A549 (cell line): ENCODE measurements around the gene PYGB.

Experiments
- CBX8 ChIP-seq: fragments of 200-600 bp; sonication (generic); IDR thresholded peaks from 2 replicates; pipeline ENCODE4 v1.6.1; 2016
- EP300 ChIP-seq, 2 experiments: fragments of >200 bp; sonication (Bioruptor Twin); formaldehyde crosslinking; IDR thresholded peaks; 2 replicates in 1 of 2; 3 replicates in 1 of 2; pipeline ENCODE4 v1.6.1; 2016 to 2017
- ESRRA ChIP-seq: fragments of 150-350 bp; IDR thresholded peaks from 2 replicates; pipeline ENCODE4 v1.6.1; 2014; ENCODE audit warnings: mild to moderate bottlenecking, low read length, borderline replicate concordance
- JUN ChIP-seq, 2 experiments: fragments of >200 bp; sonication (Bioruptor Twin); formaldehyde crosslinking; IDR thresholded peaks; 2 replicates in 1 of 2; 3 replicates in 1 of 2; pipeline ENCODE4 v1.6.1; 2016 to 2017
- KDM1A ChIP-seq: fragments of 200-600 bp; sonication (generic); IDR thresholded peaks from 2 replicates; pipeline ENCODE4 v1.6.1; 2016; ENCODE audit warnings: low read depth, mild to moderate bottlenecking
- PHF8 ChIP-seq: fragments of 200-600 bp; sonication (generic); IDR thresholded peaks from 2 replicates; pipeline ENCODE4 v1.6.1; 2016; ENCODE audit warnings: low read depth, mild to moderate bottlenecking, antibody characterized with exemption, moderate library complexity, borderline replicate concordance
- POLR2A ChIP-seq: IDR thresholded peaks from 2 replicates; pipeline ENCODE4 v1.6.1; 2012; ENCODE audit warnings: mild to moderate bottlenecking, low read length
- RAD21 ChIP-seq, 2 experiments: fragments of >200 bp in 1 of 2; sonication (Bioruptor Twin) in 1 of 2; formaldehyde crosslinking in 1 of 2; IDR thresholded peaks in 1 of 2; conservative IDR thresholded peaks in 1 of 2; 2 replicates in 1 of 2; 3 replicates in 1 of 2; pipeline ENCODE4 v1.6.1; 2012 to 2018; ENCODE audit warnings: inconsistent platforms in 1 of 2
- TF ChIP-seq, protein P1 (sequence below): fragments of >200 bp; sonication (Bioruptor Twin); formaldehyde crosslinking; IDR thresholded peaks from 3 replicates; pipeline ENCODE4 v1.5.1; 2016

DNA sequence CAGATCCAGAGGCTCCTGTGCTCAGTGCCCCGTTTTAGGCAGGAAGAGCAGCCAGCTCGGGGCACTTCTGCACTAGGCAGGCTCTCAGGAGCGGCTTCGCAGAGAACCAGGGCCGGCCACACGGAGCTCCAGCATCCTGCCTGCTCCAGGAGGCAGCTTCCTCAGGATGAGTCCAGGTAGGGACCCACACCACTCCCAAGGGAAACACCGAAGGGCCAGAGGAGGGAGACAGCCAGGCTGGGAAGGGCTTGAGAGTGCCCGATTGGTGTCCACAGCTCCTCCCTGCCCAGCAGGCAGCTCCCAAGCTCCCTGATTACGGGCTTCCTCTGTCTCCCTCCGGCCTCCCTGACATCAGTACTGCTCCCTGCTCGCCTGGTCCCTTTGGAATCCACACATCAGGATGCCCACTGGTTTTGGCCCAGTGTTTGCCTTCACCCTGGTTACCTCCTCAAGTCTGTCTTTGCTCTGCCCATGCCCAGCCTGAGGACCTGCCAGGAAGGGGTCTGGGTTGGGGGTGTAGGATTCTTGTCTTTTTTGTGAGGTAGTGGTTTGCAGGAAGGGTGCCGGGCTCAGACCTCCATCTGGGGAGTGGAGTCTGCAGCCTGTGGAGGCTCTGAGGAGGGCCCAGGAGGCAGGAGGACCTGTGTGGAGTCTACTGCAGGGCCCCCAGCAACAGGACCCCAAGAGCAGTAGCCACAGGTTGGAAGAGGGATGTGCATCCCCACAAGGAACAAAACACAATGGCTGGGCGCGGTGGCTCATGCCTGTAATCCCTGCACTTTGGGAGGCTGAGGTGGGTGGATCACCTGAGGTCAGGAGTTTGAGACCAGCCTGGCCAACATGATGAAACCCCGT lies 11.2 kb upstream of the PYGB start:
- TF ChIP-seq, protein P1, sequence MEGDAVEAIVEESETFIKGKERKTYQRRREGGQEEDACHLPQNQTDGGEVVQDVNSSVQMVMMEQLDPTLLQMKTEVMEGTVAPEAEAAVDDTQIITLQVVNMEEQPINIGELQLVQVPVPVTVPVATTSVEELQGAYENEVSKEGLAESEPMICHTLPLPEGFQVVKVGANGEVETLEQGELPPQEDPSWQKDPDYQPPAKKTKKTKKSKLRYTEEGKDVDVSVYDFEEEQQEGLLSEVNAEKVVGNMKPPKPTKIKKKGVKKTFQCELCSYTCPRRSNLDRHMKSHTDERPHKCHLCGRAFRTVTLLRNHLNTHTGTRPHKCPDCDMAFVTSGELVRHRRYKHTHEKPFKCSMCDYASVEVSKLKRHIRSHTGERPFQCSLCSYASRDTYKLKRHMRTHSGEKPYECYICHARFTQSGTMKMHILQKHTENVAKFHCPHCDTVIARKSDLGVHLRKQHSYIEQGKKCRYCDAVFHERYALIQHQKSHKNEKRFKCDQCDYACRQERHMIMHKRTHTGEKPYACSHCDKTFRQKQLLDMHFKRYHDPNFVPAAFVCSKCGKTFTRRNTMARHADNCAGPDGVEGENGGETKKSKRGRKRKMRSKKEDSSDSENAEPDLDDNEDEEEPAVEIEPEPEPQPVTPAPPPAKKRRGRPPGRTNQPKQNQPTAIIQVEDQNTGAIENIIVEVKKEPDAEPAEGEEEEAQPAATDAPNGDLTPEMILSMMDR = no peak
- TF ChIP-seq KDM1A = no peak
- no peak for TF ChIP-seq CBX8
- TF ChIP-seq ESRRA = no peak
- no peak for TF ChIP-seq RAD21 (conservative IDR thresholded peaks at IDR 0.05 in 1 of 2, IDR thresholded peaks at IDR 0.05 in 1 of 2)
- TF ChIP-seq POLR2A = no peak
- no peak for TF ChIP-seq JUN (IDR thresholded peaks at IDR 0.05)
- TF ChIP-seq EP300 (IDR thresholded peaks at IDR 0.05) = no peak
- no peak for TF ChIP-seq PHF8
